Fibroblast of lung (primary cell): ENCODE results near the gene CNST. TPM values are rescaled to one million over a fixed set of nuclear protein-coding genes. Genes with fewer than 3 reads are reported as not detected.

ENCODE experiments used
- DNase-seq, 2 donors: peaks; one replicate each; pipeline versions ENCODE4 v3.0.0 to v3.0.0-alpha.2; 2010; ENCODE audit warnings: low read depth in 2 of 2
- H2AFZ ChIP-seq: 2 replicates; pipeline ENCODE4 v1.5.1; 2012; ENCODE audit warnings: low read length, control low read depth, inconsistent platforms
- H3K27ac ChIP-seq: 2 replicates; pipeline ENCODE4 v1.5.1; 2011; ENCODE audit warnings: low read length, control low read depth; ENCODE audit not compliant: insufficient read depth
- H3K27me3 ChIP-seq: 2 replicates; pipeline ENCODE4 v1.5.1; 2011; ENCODE audit warnings: mild to moderate bottlenecking, low read length; ENCODE audit not compliant: control insufficient read depth, insufficient read depth
- H3K36me3 ChIP-seq: 2 replicates; pipeline ENCODE4 v1.5.1; 2011; ENCODE audit warnings: low read length; ENCODE audit not compliant: control insufficient read depth, insufficient read depth
- H3K4me1 ChIP-seq: 2 replicates; pipeline ENCODE4 v1.5.1; 2011; ENCODE audit warnings: low read length; ENCODE audit not compliant: control insufficient read depth, insufficient read depth; ENCODE audit errors: extremely low read depth
- H3K4me2 ChIP-seq: 2 replicates; pipeline ENCODE4 v1.5.1; 2011; ENCODE audit warnings: low read length, control low read depth; ENCODE audit not compliant: insufficient read depth; ENCODE audit errors: extremely low read depth
- H3K4me3 ChIP-seq, 4 experiments: fragments of 200-600 bp in 1 of 4; sonication (generic) in 1 of 4; replicated peaks in 1 of 4; 2 replicates each; pipeline ENCODE4 v1.5.1; 2011 to 2016; ENCODE audit warnings: low read length in 4 of 4, low read depth in 3 of 4, mild to moderate bottlenecking in 3 of 4, control low read depth in 2 of 4, inconsistent platforms in 1 of 4, mixed read lengths in 1 of 4; ENCODE audit not compliant: insufficient read depth in 1 of 4; ENCODE audit errors: control extremely low read depth in 1 of 4
- H3K79me2 ChIP-seq: 2 replicates; pipeline ENCODE4 v1.5.1; 2012; ENCODE audit warnings: mild to moderate bottlenecking, low read length, inconsistent platforms; ENCODE audit not compliant: control insufficient read depth, insufficient read depth
- H3K9ac ChIP-seq: 2 replicates; pipeline ENCODE4 v1.5.1; 2011; ENCODE audit warnings: mild to moderate bottlenecking, low read length, control low read depth; ENCODE audit not compliant: insufficient read depth
- H3K9me3 ChIP-seq: 2 replicates; pipeline ENCODE4 v1.5.1; 2012; ENCODE audit warnings: low read depth, low read length; ENCODE audit not compliant: control insufficient read depth, insufficient read depth
- H4K20me1 ChIP-seq: 2 replicates; pipeline ENCODE4 v1.5.1; 2011; ENCODE audit warnings: low read length; ENCODE audit not compliant: control insufficient read depth, insufficient read depth; ENCODE audit errors: extremely low read depth
- CTCF ChIP-seq, 2 donors: IDR thresholded peaks in 1 of 2; conservative IDR thresholded peaks in 1 of 2; 1 replicate in 1 of 2; 2 replicates in 1 of 2; pipeline ENCODE4 v1.5.1; 2011 to 2012; ENCODE audit warnings: low read length in 2 of 2, control low read depth in 1 of 2, inconsistent platforms in 1 of 2, low read depth in 1 of 2, mild to moderate bottlenecking in 1 of 2
- EZH2 ChIP-seq: IDR thresholded peaks from 2 replicates; pipeline ENCODE4 v1.5.1; 2012; ENCODE audit warnings: low read length, control low read depth, mild to moderate bottlenecking; ENCODE audit errors: missing control alignments
- polyA plus RNA-seq, 2 donors: library from polyadenylated mRNA; depleted of rRNA in 1 of 2; stranded (reverse) in 1 of 2; unstranded in 1 of 2; fragments of >200 nt; gene quantifications; 2 replicates each; pipeline ENCODE4 v1.2.1, GENCODE V29; 2011 to 2012; ENCODE audit warnings: missing spikeins in 1 of 2
- total RNA-seq: library from RNA; depleted of rRNA; stranded (reverse); fragments of >200 nt; gene quantifications from 2 replicates; pipeline ENCODE4 v1.2.1, GENCODE V29; 2014

CNST gene
- total and polyA plus RNA-seq, 2 donors (not counting 1 experiment from before 2014, with no cell fraction given): 26.9 to 33.9 TPM

GRCh38 chr1:246661451-246661850 lies 95.2 kb downstream of the CNST start:
- H3K4me1 ChIP-seq: no peaks in the 10 kb centered on the region
- H3K4me2 ChIP-seq: no peak overlapping the region
- no peak for TF ChIP-seq CTCF (conservative IDR thresholded peaks at IDR 0.05 in 1 of 2, IDR thresholded peaks at IDR 0.05 in 1 of 2; ENCODE audit: low read depth in 1 of 2, low read length in 2 of 2)
- TF ChIP-seq EZH2: no peak
- H3K36me3 ChIP-seq: peaks cover 6% of the 10 kb centered on the region
- no peak overlapping the region for H3K27ac ChIP-seq
- H4K20me1 ChIP-seq: no peaks in the 10 kb centered on the region
- no peak for DNase-seq
- H3K79me2 ChIP-seq: no peaks in the 10 kb centered on the region
- no peak overlapping the region for H3K4me3 ChIP-seq
- H3K27me3 ChIP-seq: no peaks in the 10 kb centered on the region
- no peak overlapping the region for H3K9ac ChIP-seq
- H2AFZ ChIP-seq: no peak overlapping the region
- no peaks in the 10 kb centered on the region for H3K9me3 ChIP-seq

GRCh38 chr1:246667773-246668172 lies 101.5 kb downstream of the CNST start:
- peaks cover 5% of the 10 kb centered on the region for H3K36me3 ChIP-seq
- H2AFZ ChIP-seq: no peak overlapping the region
- H3K4me1 ChIP-seq: no peaks in the 10 kb centered on the region
- H3K27ac ChIP-seq: no peak overlapping the region
- H3K9ac ChIP-seq: no peak overlapping the region
- no peak overlapping the region for H3K4me2 ChIP-seq
- H4K20me1 ChIP-seq: no peaks in the 10 kb centered on the region
- no peak overlapping the region for H3K4me3 ChIP-seq
- no peaks in the 10 kb centered on the region for H3K9me3 ChIP-seq
- no peaks in the 10 kb centered on the region for H3K79me2 ChIP-seq
- H3K27me3 ChIP-seq: no peaks in the 10 kb centered on the region
- no peak for TF ChIP-seq CTCF (conservative IDR thresholded peaks at IDR 0.05 in 1 of 2, IDR thresholded peaks at IDR 0.05 in 1 of 2; ENCODE audit: low read depth in 1 of 2, low read length in 2 of 2)
- no peak for TF ChIP-seq EZH2
- DNase-seq: no peak

GRCh38 chr1:246669659-246670058 lies 103.4 kb downstream of the CNST start:
- no peaks in the 10 kb centered on the region for H3K27me3 ChIP-seq
- H3K4me3 ChIP-seq: no peak overlapping the region
- no peaks in the 10 kb centered on the region for H3K9me3 ChIP-seq
- TF ChIP-seq CTCF (conservative IDR thresholded peaks at IDR 0.05 in 1 of 2, IDR thresholded peaks at IDR 0.05 in 1 of 2; ENCODE audit: low read depth in 1 of 2, low read length in 2 of 2) (no peak), EZH2 (no peak)
- DNase-seq: no peak
- H3K9ac ChIP-seq: no peak overlapping the region
- peaks cover 5% of the 10 kb centered on the region for H3K36me3 ChIP-seq
- no peak overlapping the region for H3K27ac ChIP-seq
- no peaks in the 10 kb centered on the region for H4K20me1 ChIP-seq
- no peaks in the 10 kb centered on the region for H3K4me1 ChIP-seq
- H3K4me2 ChIP-seq: no peak overlapping the region
- no peak overlapping the region for H2AFZ ChIP-seq
- no peaks in the 10 kb centered on the region for H3K79me2 ChIP-seq
